Endothelial cell of umbilical vein (primary cell): ENCODE data around the gene MSH6. TPM values are rescaled to one million over a fixed set of nuclear protein-coding genes. Genes with fewer than 3 reads are reported as not detected.

Experiments
- BruUV-seq: library from RNA; stranded (reverse); fragments of 400-500 nt; replicated peaks from 2 replicates; lab custom pipeline; 2021; lab: Mats Ljungman, UMichigan
- CTCF ChIA-PET: fragments of 300-600, 350-600 bp; sonication (Branson Sonifier 250); formaldehyde crosslinking; loops from one replicate; lab custom pipeline; 2021; ENCODE audit warnings: antibody characterized with exemption, inconsistent platforms; lab: Charles Lee
- POLR2A ChIA-PET: fragments of 300-600, 350-600 bp; sonication (Branson Sonifier 250); formaldehyde crosslinking; loops from one replicate; lab custom pipeline; 2021; ENCODE audit warnings: antibody characterized with exemption, inconsistent platforms; lab: Charles Lee
- DNase-seq: peaks from one replicate; pipeline ENCODE4 v3.0.0-alpha.2; 2011; ENCODE audit warnings: low read depth, low spot score
- FAIRE-seq: peaks from 2 replicates; lab custom pipeline; 2011; peaks lifted over from hg19 to GRCh38; lab: Jason Lieb, UNC
- H2AFZ ChIP-seq: 2 replicates; pipeline ENCODE4 v1.6.0; 2012; ENCODE audit warnings: low read depth, low read length, control low read depth, inconsistent platforms
- H3K27ac ChIP-seq: 2 replicates; pipeline ENCODE4 v1.5.1; 2011; ENCODE audit warnings: low read depth, mild to moderate bottlenecking, control low read depth, low read length, moderate library complexity; ENCODE audit not compliant: insufficient read depth
- H3K27me3 ChIP-seq, 2 experiments: 2 replicates each; pipeline versions ENCODE4 v1.6.0 to v1.6.1; 2011; ENCODE audit warnings: low read length in 2 of 2, mixed read lengths in 1 of 2; ENCODE audit not compliant: control insufficient read depth in 2 of 2, insufficient read depth in 2 of 2
- H3K36me3 ChIP-seq, 2 experiments: 2 replicates in 1 of 2; 3 replicates in 1 of 2; pipeline ENCODE4 v1.5.1; 2011; ENCODE audit warnings: low read length in 2 of 2, mild to moderate bottlenecking in 1 of 2, moderate library complexity in 1 of 2; ENCODE audit not compliant: control insufficient read depth in 2 of 2, insufficient read depth in 2 of 2; ENCODE audit errors: extremely low read depth in 1 of 2
- H3K4me1 ChIP-seq: 3 replicates; pipeline ENCODE4 v1.5.1; 2011; ENCODE audit warnings: mild to moderate bottlenecking, low read length; ENCODE audit not compliant: control insufficient read depth, insufficient read depth; ENCODE audit errors: extremely low read depth
- H3K4me2 ChIP-seq: 2 replicates; pipeline ENCODE4 v1.6.1; 2011; ENCODE audit warnings: low read length, control low read depth, mixed read lengths; ENCODE audit not compliant: insufficient read depth
- H3K4me3 ChIP-seq, 3 experiments: fragments of 200-600 bp in 1 of 3; sonication (generic), shearing (Covaris generic) in 1 of 3; replicated peaks in 1 of 3; 2 replicates each; pipeline ENCODE4 v1.5.1; 2011 to 2016; ENCODE audit warnings: control low read depth in 3 of 3, low read length in 3 of 3, mild to moderate bottlenecking in 2 of 3, inconsistent platforms in 1 of 3, low read depth in 1 of 3, moderate library complexity in 1 of 3; ENCODE audit not compliant: insufficient read depth in 1 of 3
- H3K79me2 ChIP-seq: 2 replicates; pipeline ENCODE4 v1.6.0; 2012; ENCODE audit warnings: low read length, inconsistent platforms; ENCODE audit not compliant: control insufficient read depth, insufficient read depth
- H3K9ac ChIP-seq: replicated peaks from 2 replicates; pipeline ENCODE3; 2011; ENCODE audit warnings: low read length, control low read depth; ENCODE audit not compliant: insufficient read depth; ENCODE audit errors: extremely low read depth
- H3K9me1 ChIP-seq: replicated peaks from 3 replicates; pipeline ENCODE4 v1.6.0; 2011; ENCODE audit warnings: mild to moderate bottlenecking, low read length; ENCODE audit not compliant: control insufficient read depth, insufficient read depth; ENCODE audit errors: extremely low read depth
- H3K9me3 ChIP-seq: replicated peaks from 2 replicates; pipeline ENCODE4 v1.5.1; 2012; ENCODE audit warnings: low read length, inconsistent platforms; ENCODE audit not compliant: control insufficient read depth, insufficient read depth
- H4K20me1 ChIP-seq: replicated peaks from 2 replicates; pipeline ENCODE3; 2011; ENCODE audit warnings: mild to moderate bottlenecking, low read length; ENCODE audit not compliant: control insufficient read depth, insufficient read depth; ENCODE audit errors: extremely low read depth
- EZH2 ChIP-seq: IDR thresholded peaks from 2 replicates; pipeline ENCODE4 v1.6.1; 2012; ENCODE audit warnings: borderline replicate concordance, low read depth, mild to moderate bottlenecking, moderate library complexity, low read length, inconsistent platforms; ENCODE audit not compliant: severe bottlenecking
- FOS ChIP-seq: IDR thresholded peaks from 2 replicates; pipeline ENCODE4 v1.6.1; 2011; ENCODE audit warnings: mild to moderate bottlenecking, low read length, moderate library complexity, borderline replicate concordance; ENCODE audit not compliant: insufficient read depth
- GATA2 ChIP-seq: IDR thresholded peaks from 2 replicates; pipeline ENCODE4 v1.7.0; 2011; ENCODE audit warnings: low read depth, mild to moderate bottlenecking, moderate library complexity, mixed read lengths, low read length; ENCODE audit not compliant: insufficient read length, insufficient read depth
- JUN ChIP-seq: IDR thresholded peaks from 2 replicates; pipeline ENCODE4 v1.6.1; 2011; ENCODE audit warnings: borderline replicate concordance, low read depth; ENCODE audit not compliant: insufficient read length, insufficient read depth
- MYC ChIP-seq: IDR thresholded peaks from one replicate; pipeline ENCODE4 v1.6.1; 2011; ENCODE audit warnings: mild to moderate bottlenecking, low read depth, low read length
- POLR2A ChIP-seq: IDR thresholded peaks from 2 replicates; pipeline ENCODE4 v1.6.1; 2012; ENCODE audit warnings: low read depth, mild to moderate bottlenecking, control low read depth, low read length
- POLR2AphosphoS5 ChIP-seq: IDR thresholded peaks from 2 replicates; pipeline ENCODE4 v1.6.1; 2012; ENCODE audit warnings: low read depth, mild to moderate bottlenecking, control low read depth, low read length, moderate library complexity; ENCODE audit not compliant: insufficient read depth
- dilution Hi-C: fragments of 300-500 bp; cut with MboI; formaldehyde crosslinking; loops from one replicate; pipeline ENCODE4 v1.15.0; 2019; ENCODE audit warnings: low sequenced_read_pairs; ENCODE audit not compliant: extremely low pct_ligation_motif_present
- intact Hi-C: fragments of 100-400 bp; cut with micrococcal nuclease; formaldehyde crosslinking; loops from one replicate; pipeline ENCODE4 v1.10.0; 2022
- polyA plus RNA-seq, 4 experiments: library from polyadenylated mRNA; depleted of rRNA in 3 of 4; stranded (reverse) in 3 of 4; unstranded in 1 of 4; fragments of >200 nt; gene quantifications; 2 replicates each; pipeline versions ENCODE4 v1.2.1 to v1.2.3, GENCODE V29; 2011 to 2012; ENCODE audit warnings: missing spikeins in 1 of 4
- total RNA-seq: library from RNA; stranded (reverse); gene quantifications from 2 replicates; pipeline ENCODE4 v1.2.3, GENCODE V29; 2021
- TF ChIP-seq, protein P1 (sequence below), 2 donors: IDR thresholded peaks; 1 replicate in 1 of 2; 2 replicates in 1 of 2; pipeline ENCODE4 v1.5.1; 2011; ENCODE audit warnings: low read length in 2 of 2, mild to moderate bottlenecking in 2 of 2, moderate library complexity in 2 of 2, control low read depth in 1 of 2, inconsistent platforms in 1 of 2, low read depth in 1 of 2; ENCODE audit not compliant: insufficient read depth in 1 of 2; ENCODE audit errors: extremely low read depth in 1 of 2
- TF ChIP-seq, protein P2 (sequence below): IDR thresholded peaks from 2 replicates; pipeline ENCODE4 v1.6.1; 2011; ENCODE audit not compliant: insufficient read depth, insufficient read length

Gene MSH6
- total and polyA plus RNA-seq, 2 donors (not counting 3 experiments of a cell fraction or from before 2014, with no cell fraction given) = 11.9 to 74.0 TPM

- Histone ChIP-seq H3K9me1 (no peaks in the 10 kb centered on the region), H3K27ac (no peak overlapping the region), H3K9ac (no peak overlapping the region), H4K20me1 (no peaks in the 10 kb centered on the region), H3K79me2 (no peaks in the 10 kb centered on the region), H3K36me3 (peaks cover 18 to 20% of the 10 kb centered on the region in 2 experiments), H3K9me3 (no peaks in the 10 kb centered on the region), H3K4me3 (no peak overlapping the region), H2AFZ (no peak overlapping the region), H3K4me1 (no peaks in the 10 kb centered on the region), H3K27me3 (no peaks in the 10 kb centered on the region), H3K4me2 (no peak overlapping the region)
- DNase-seq (no peak), FAIRE-seq (no peak)
- BruUV-seq = no TSS peak
- no peak for TF ChIP-seq MYC
- TF ChIP-seq EZH2 = no peak
- TF ChIP-seq FOS = no peak
- TF ChIP-seq POLR2A = no peak
- no peak for TF ChIP-seq GATA2
- TF ChIP-seq, protein P1, sequence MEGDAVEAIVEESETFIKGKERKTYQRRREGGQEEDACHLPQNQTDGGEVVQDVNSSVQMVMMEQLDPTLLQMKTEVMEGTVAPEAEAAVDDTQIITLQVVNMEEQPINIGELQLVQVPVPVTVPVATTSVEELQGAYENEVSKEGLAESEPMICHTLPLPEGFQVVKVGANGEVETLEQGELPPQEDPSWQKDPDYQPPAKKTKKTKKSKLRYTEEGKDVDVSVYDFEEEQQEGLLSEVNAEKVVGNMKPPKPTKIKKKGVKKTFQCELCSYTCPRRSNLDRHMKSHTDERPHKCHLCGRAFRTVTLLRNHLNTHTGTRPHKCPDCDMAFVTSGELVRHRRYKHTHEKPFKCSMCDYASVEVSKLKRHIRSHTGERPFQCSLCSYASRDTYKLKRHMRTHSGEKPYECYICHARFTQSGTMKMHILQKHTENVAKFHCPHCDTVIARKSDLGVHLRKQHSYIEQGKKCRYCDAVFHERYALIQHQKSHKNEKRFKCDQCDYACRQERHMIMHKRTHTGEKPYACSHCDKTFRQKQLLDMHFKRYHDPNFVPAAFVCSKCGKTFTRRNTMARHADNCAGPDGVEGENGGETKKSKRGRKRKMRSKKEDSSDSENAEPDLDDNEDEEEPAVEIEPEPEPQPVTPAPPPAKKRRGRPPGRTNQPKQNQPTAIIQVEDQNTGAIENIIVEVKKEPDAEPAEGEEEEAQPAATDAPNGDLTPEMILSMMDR (IDR thresholded peaks at IDR 0.05; ENCODE audit: extremely low read depth in 1 of 2, insufficient read depth in 1 of 2, low read depth in 1 of 2, low read length in 2 of 2) = no peak
- no peak for TF ChIP-seq POLR2AphosphoS5
- TF ChIP-seq JUN = no peak
- TF ChIP-seq, protein P2, sequence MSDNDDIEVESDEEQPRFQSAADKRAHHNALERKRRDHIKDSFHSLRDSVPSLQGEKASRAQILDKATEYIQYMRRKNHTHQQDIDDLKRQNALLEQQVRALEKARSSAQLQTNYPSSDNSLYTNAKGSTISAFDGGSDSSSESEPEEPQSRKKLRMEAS = no peak
- CTCF ChIA-PET = no interaction called here
- dilution Hi-C loops = no loop called here
- POLR2A ChIA-PET = no interaction called here
- intact Hi-C loops = no loop called here
Measured at GRCh38 chr2:47818777-47819176, 35.8 kb downstream of the MSH6 start.
